Common myeloid progenitor, CD34-positive (primary cell): Measurements from ENCODE around the gene IFT81.

Experiments used
- CTCF ChIA-PET: fragments of 350-600 bp; sonication (Branson Sonifier 250); formaldehyde crosslinking; loops from one replicate; lab custom pipeline; 2021; ENCODE audit warnings: antibody characterized with exemption; lab: Charles Lee
- POLR2A ChIA-PET: fragments of 350-600 bp; sonication (Branson Sonifier 250); formaldehyde crosslinking; loops from one replicate; lab custom pipeline; 2021; ENCODE audit warnings: antibody characterized with exemption; lab: Charles Lee
- DNase-seq, 3 donors: peaks; one replicate each; pipeline versions ENCODE4 v3.0.0 to v3.0.0-alpha.2; 2013
- H3K27ac ChIP-seq, 2 experiments: 1 replicate in 1 of 2; 2 replicates in 1 of 2; pipeline ENCODE4 v1.7.0; 2013; ENCODE audit warnings: inconsistent platforms in 2 of 2, low read length in 2 of 2, mild to moderate bottlenecking in 2 of 2, low read depth in 1 of 2, moderate library complexity in 1 of 2; ENCODE audit not compliant: severe bottlenecking in 2 of 2, insufficient read depth in 1 of 2, poor library complexity in 1 of 2
- H3K27me3 ChIP-seq, 5 experiments: replicated peaks in 2 of 5; 1 replicate in 3 of 5; 2 replicates in 2 of 5; pipeline versions ENCODE4 v1.6.1 to v1.7.0; 2013; ENCODE audit warnings: low read length in 4 of 5, mild to moderate bottlenecking in 2 of 5, moderate library complexity in 2 of 5, inconsistent platforms in 1 of 5; ENCODE audit not compliant: insufficient read depth in 5 of 5, control insufficient read depth in 4 of 5
- H3K36me3 ChIP-seq, 4 experiments: 1 replicate in 2 of 4; 2 replicates in 2 of 4; pipeline versions ENCODE4 v1.6.1 to v1.7.0; 2013; ENCODE audit warnings: low read length in 3 of 4, control low read depth in 1 of 4, mild to moderate bottlenecking in 1 of 4; ENCODE audit not compliant: control insufficient read depth in 4 of 4, insufficient read depth in 4 of 4
- H3K4me1 ChIP-seq, 4 experiments: 1 replicate in 3 of 4; 2 replicates in 1 of 4; pipeline versions ENCODE4 v1.6.1 to v1.7.1; 2013; ENCODE audit warnings: low read length in 3 of 4, mild to moderate bottlenecking in 3 of 4, control low read depth in 1 of 4, inconsistent platforms in 1 of 4, moderate library complexity in 1 of 4; ENCODE audit not compliant: control insufficient read depth in 4 of 4, insufficient read depth in 4 of 4; ENCODE audit errors: control extremely low read depth in 1 of 4
- H3K4me3 ChIP-seq, 7 experiments: 1 replicate in 4 of 7; 2 replicates in 3 of 7; pipeline versions ENCODE4 v1.5.1 to v1.7.0; 2013; ENCODE audit warnings: mild to moderate bottlenecking in 7 of 7, low read length in 6 of 7, moderate library complexity in 6 of 7, inconsistent platforms in 2 of 7, low read depth in 2 of 7, control low read depth in 1 of 7; ENCODE audit not compliant: insufficient read depth in 4 of 7, control insufficient read depth in 1 of 7; ENCODE audit errors: extremely low read depth in 1 of 7
- H3K9me3 ChIP-seq, 5 experiments: 1 replicate in 4 of 5; 2 replicates in 1 of 5; pipeline versions ENCODE4 v1.6.1 to v1.7.1; 2013; ENCODE audit warnings: low read length in 4 of 5, mild to moderate bottlenecking in 2 of 5, inconsistent platforms in 1 of 5, low read depth in 1 of 5, moderate library complexity in 1 of 5; ENCODE audit not compliant: control insufficient read depth in 4 of 5, insufficient read depth in 2 of 5; ENCODE audit errors: control extremely low read depth in 1 of 5
- WGBS: methylation state at CpG from one replicate; pipeline ENCODE4 v1.1.5; 2013; ENCODE audit not compliant: insufficient coverage; 5-methylcytosine and 5-hydroxymethylcytosine counted together

The IFT81 gene

GRCh38 chr12:110134691-110135411, 10.7 kb downstream of the IFT81 start:
- DNase-seq: peak in 2 of 3 donors; percentile 35 to 51
- H3K9me3 ChIP-seq: no peaks in the 10 kb centered on the region
- H3K4me1 ChIP-seq: peaks cover 0 to 9% (median 6%) of the 10 kb centered on the region in 4 experiments

GRCh38 chr12:110135806-110136205, 11.6 kb downstream of the IFT81 start:
- Histone ChIP-seq H3K27ac (no peak overlapping the region), H3K9me3 (no peaks in the 10 kb centered on the region), H3K4me3 (no peak overlapping the region), H3K27me3 (no peaks in the 10 kb centered on the region), H3K4me1 (peaks cover 0 to 9% (median 6%) of the 10 kb centered on the region in 4 experiments), H3K36me3 (peaks cover 0 to 8% (median 3%) of the 10 kb centered on the region in 4 experiments)
- no CpG with 5 or more reads among the region's 2 CpGs for WGBS
- CTCF ChIA-PET: interaction anchor here (1.4 kb wide), 1 partner anchor 109 kb away, joined by 3 read pairs; no protein-coding TSS in a partner anchor
- POLR2A ChIA-PET: interaction anchor here (0.6 to 0.7 kb wide), 2 partner anchors 11 to 89 kb away, joined by 3 to 6 read pairs; no protein-coding TSS in a partner anchor
- no peak for DNase-seq

More at GRCh38 chr12:110134691-110135411, 10.7 kb downstream of the IFT81 start:
- 100% methylated on average over 1 of the region's 2 CpGs for whole genome bisulfite sequencing
- CTCF ChIA-PET: interaction anchor here (0.9 to 1.2 kb wide), 2 partner anchors 21 to 145 kb away, joined by 3 to 4 read pairs; no protein-coding TSS in a partner anchor
- H3K27me3 ChIP-seq: no peaks in the 10 kb centered on the region
- POLR2A ChIA-PET: interaction anchor here (0.7 kb wide), 1 partner anchor 90 kb away, joined by 3 read pairs; no protein-coding TSS in a partner anchor
- peak overlapping the region in 1 of 7 experiments; percentile 5 for H3K4me3 ChIP-seq
- H3K36me3 ChIP-seq: peaks cover 0 to 8% (median 3%) of the 10 kb centered on the region in 4 experiments
- H3K27ac ChIP-seq: no peak overlapping the region

GRCh38 chr12:110137786-110138185, 13.6 kb downstream of the IFT81 start:
- peaks cover 0 to 8% (median 2%) of the 10 kb centered on the region in 4 experiments for H3K36me3 ChIP-seq
- no peak overlapping the region for H3K4me3 ChIP-seq
- peaks cover 0 to 9% (median 6%) of the 10 kb centered on the region in 4 experiments for H3K4me1 ChIP-seq
- WGBS: no CpG with 5 or more reads among the region's 3 CpGs
- H3K27ac ChIP-seq: no peak overlapping the region
- no peak for DNase-seq
- ChIA-PET POLR2A (no interaction called here), CTCF (interaction anchor here (1.1 to 1.4 kb wide), 2 partner anchors 14 to 95 kb away, joined by 4 read pairs; no protein-coding TSS in a partner anchor)
- H3K9me3 ChIP-seq: no peaks in the 10 kb centered on the region
- no peaks in the 10 kb centered on the region for H3K27me3 ChIP-seq

- ChIA-PET POLR2A (no interaction called here), CTCF (no interaction called here)
- Histone ChIP-seq H3K27me3 (no peaks in the 10 kb centered on the region), H3K36me3 (peaks cover 0 to 11% (median 2%) of the 10 kb centered on the region in 4 experiments), H3K9me3 (no peaks in the 10 kb centered on the region), H3K4me1 (no peaks in the 10 kb centered on the region), H3K27ac (no peak overlapping the region), H3K4me3 (no peak overlapping the region)
- no peak for DNase-seq
- 93% methylated on average over 2 of the region's 6 CpGs for WGBS
These were observed 17.2 kb downstream of the IFT81 start for GRCh38 chr12:110141389-110141788.

- no peak for DNase-seq
- peaks cover 0 to 23% (median 5%) of the 10 kb centered on the region in 4 experiments for H3K36me3 ChIP-seq
- no peak overlapping the region for H3K4me3 ChIP-seq
- ChIA-PET CTCF (no interaction called here), POLR2A (interaction anchor here (0.6 kb wide), 1 partner anchor 11 kb away, joined by 6 read pairs; no protein-coding TSS in a partner anchor)
- no peak overlapping the region for H3K27ac ChIP-seq
- H3K27me3 ChIP-seq: no peaks in the 10 kb centered on the region
- H3K9me3 ChIP-seq: peaks cover 0 to 2% (median 0%) of the 10 kb centered on the region in 5 experiments
- no CpG with 5 or more reads among the region's 2 CpGs for WGBS
- H3K4me1 ChIP-seq: peaks cover 0 to 6% (median 1%) of the 10 kb centered on the region in 4 experiments
These were observed 22.8 kb downstream of the IFT81 start for GRCh38 chr12:110146986-110147385.

- 73% methylated on average over 6 of the region's 10 CpGs for WGBS
- no peaks in the 10 kb centered on the region for H3K27me3 ChIP-seq
- no peak overlapping the region for H3K4me3 ChIP-seq
- CTCF ChIA-PET: interaction anchor here (1.0 kb wide), 1 partner anchor 78 kb away, joined by 3 read pairs; no protein-coding TSS in a partner anchor
- H3K4me1 ChIP-seq: peaks cover 0 to 6% (median 1%) of the 10 kb centered on the region in 4 experiments
- peaks cover 0 to 28% (median 6%) of the 10 kb centered on the region in 4 experiments for H3K36me3 ChIP-seq
- DNase-seq: no peak
- H3K27ac ChIP-seq: no peak overlapping the region
- H3K9me3 ChIP-seq: peaks cover 0 to 2% (median 0%) of the 10 kb centered on the region in 5 experiments
- POLR2A ChIA-PET: no interaction called here
These were observed 25.0 kb downstream of the IFT81 start for GRCh38 chr12:110149086-110149660.
